ENCODE measurements around the gene PACC1. TPM values are rescaled to one million over a fixed set of nuclear protein-coding genes. Genes with fewer than 3 reads are reported as not detected.

PACC1 gene
- total RNA-seq, 1 donor from 2014 or later: 18.6 TPM

DNA sequence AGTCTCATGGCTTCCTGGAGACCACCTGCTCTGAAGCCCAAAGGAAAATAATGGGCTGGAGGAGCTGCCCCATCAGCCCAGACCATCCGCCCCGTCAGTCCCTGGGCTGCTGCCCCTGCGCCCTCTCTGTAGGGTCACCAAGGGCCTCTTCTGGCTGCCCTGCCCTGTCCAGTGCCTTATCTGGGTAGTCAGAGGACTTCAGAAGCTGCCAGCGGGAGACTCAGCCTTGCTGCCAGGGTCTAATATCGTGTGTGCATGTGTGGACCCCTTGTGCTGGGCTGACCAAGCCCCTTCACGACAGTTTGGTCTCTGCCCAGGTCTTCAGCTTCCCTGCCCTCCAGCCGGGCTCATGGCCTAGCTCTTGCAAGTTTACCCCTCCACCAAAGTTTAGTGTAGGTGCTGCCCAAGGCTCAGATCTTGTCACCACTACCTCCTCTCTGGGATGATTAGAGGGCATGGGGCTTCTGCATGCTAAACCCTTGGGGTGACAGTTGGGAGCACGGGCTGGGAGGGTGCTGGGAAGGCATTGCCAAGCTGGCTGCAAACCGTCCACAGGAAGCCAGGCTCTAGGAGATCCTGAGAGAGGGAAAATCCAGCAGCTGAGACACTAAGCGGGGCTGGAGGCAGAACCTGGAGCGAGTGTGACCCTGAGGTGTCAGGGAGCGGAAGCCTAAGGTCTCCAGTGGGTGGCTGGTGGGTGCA is 38.6 kb upstream of the PACC1 start:
- H3K27ac Mint-ChIP-seq: no peak overlapping the region

DNA sequence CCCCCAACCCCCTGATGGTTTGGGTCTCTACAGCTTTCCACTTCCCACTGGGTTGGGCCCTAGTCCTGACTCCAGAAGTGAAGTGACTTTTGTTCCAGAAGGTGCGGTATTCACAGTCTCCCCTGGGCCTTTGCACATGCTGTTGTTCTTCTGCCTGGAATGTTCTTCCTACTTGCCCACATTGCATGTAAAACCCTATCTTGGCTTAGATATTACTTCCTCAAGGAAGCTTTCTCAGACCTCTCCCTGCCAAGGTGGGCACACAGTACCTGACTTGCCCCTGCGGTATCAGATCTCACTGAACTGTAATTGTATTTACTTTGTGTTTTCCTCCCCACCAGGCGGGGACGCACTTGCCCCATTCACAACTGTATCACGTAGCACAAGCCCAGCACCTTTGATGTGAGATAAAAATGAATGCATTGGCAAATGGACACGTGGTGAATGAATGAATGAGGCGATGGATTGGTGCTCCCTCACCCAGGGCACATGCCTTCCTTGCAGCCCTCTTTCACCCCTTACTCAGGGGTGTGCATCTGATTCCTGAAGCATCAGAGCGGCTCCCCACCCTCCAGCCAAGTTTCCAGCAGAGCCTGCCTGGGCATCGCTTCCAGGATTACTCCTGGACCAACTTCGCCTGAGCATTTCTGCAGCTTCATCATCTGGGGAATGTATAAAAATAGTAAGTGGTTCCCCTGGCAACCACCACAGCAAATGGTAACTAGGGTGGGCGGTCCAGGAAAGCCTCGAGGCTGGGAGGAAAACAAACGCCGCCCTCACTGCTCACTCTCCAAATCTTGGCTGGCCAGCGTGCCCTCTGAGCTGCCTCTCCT is 37.9 kb upstream of the PACC1 start:
- no peaks in the 10 kb centered on the region for H3K27me3 Mint-ChIP-seq (ENCODE audit: low read depth)
- no peak for DNase-seq (ENCODE audit: low spot score in 2 of 2, unreplicated experiment in 2 of 2)
- H3K4me1 Mint-ChIP-seq: no peaks in the 10 kb centered on the region
- TF ChIP-seq, protein P1, sequence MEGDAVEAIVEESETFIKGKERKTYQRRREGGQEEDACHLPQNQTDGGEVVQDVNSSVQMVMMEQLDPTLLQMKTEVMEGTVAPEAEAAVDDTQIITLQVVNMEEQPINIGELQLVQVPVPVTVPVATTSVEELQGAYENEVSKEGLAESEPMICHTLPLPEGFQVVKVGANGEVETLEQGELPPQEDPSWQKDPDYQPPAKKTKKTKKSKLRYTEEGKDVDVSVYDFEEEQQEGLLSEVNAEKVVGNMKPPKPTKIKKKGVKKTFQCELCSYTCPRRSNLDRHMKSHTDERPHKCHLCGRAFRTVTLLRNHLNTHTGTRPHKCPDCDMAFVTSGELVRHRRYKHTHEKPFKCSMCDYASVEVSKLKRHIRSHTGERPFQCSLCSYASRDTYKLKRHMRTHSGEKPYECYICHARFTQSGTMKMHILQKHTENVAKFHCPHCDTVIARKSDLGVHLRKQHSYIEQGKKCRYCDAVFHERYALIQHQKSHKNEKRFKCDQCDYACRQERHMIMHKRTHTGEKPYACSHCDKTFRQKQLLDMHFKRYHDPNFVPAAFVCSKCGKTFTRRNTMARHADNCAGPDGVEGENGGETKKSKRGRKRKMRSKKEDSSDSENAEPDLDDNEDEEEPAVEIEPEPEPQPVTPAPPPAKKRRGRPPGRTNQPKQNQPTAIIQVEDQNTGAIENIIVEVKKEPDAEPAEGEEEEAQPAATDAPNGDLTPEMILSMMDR (IDR thresholded peaks at IDR 0.05; ENCODE audit: unreplicated experiment): no peak
- H3K4me3 Mint-ChIP-seq: no peak overlapping the region
- H3K36me3 Mint-ChIP-seq: no peaks in the 10 kb centered on the region
- no peak overlapping the region for H3K27ac Mint-ChIP-seq
- H3K9me3 Mint-ChIP-seq: no peaks in the 10 kb centered on the region

More for the DNA sequence above, 38.6 kb upstream of the PACC1 start:
- TF ChIP-seq, protein P1 (IDR thresholded peaks at IDR 0.05; ENCODE audit: unreplicated experiment): no peak
- Mint-ChIP-seq H3K4me3 (no peak overlapping the region), H3K36me3 (no peaks in the 10 kb centered on the region), H3K9me3 (no peaks in the 10 kb centered on the region), H3K4me1 (no peaks in the 10 kb centered on the region), H3K27me3 (ENCODE audit: low read depth) (no peaks in the 10 kb centered on the region)
- DNase-seq (ENCODE audit: low spot score in 2 of 2, unreplicated experiment in 2 of 2): no peak

DNA sequence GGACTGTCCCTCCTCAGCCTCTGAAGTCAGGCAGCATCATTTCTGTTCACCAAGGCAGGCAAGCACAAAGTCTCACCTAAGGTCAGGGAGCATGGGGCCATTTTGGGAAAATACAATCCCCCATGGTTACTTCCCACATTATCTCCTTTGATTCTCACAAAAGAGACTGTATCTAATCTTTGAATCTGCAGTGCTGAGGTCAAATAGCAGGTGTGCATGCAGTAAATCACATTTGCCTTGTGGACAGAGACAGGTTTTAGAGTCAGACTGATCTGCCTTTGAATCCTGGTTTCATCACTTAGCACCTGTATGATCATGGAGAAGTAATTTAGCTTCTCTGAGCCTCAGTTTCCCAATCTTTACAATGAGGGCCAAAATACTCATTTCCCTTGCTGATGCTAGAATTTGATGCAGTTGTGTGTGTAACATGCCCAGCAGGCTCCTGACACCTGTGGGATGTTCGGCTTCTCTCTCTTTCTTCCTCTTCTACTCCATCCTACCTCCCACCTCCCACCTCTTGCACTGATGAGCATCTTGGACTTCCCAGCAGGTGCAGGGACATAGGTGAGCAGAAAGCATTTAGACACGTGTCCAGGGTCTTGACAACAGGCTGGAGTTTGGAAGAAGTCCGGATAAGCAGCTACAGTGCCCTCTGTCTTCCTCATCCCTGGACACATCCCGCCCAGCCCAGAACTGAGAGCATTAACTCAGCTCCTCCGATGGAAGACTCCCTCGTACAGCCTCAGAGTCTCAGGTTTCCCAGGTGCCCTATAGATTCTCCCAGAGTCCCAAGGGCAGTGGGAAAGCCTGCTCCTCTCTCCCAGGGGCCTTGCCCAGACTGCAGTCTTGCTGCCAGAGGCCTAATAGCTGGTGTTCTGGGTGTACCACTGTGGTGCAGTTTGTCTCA is 37.0 kb upstream of the PACC1 start:
- Mint-ChIP-seq H3K27ac (no peak overlapping the region), H3K4me1 (no peaks in the 10 kb centered on the region), H3K9me3 (no peaks in the 10 kb centered on the region), H3K4me3 (no peak overlapping the region), H3K36me3 (no peaks in the 10 kb centered on the region), H3K27me3 (ENCODE audit: low read depth) (no peaks in the 10 kb centered on the region)
- DNase-seq (ENCODE audit: low spot score in 2 of 2, unreplicated experiment in 2 of 2): no peak
- TF ChIP-seq, protein P1 (IDR thresholded peaks at IDR 0.05; ENCODE audit: unreplicated experiment): no peak

DNA sequence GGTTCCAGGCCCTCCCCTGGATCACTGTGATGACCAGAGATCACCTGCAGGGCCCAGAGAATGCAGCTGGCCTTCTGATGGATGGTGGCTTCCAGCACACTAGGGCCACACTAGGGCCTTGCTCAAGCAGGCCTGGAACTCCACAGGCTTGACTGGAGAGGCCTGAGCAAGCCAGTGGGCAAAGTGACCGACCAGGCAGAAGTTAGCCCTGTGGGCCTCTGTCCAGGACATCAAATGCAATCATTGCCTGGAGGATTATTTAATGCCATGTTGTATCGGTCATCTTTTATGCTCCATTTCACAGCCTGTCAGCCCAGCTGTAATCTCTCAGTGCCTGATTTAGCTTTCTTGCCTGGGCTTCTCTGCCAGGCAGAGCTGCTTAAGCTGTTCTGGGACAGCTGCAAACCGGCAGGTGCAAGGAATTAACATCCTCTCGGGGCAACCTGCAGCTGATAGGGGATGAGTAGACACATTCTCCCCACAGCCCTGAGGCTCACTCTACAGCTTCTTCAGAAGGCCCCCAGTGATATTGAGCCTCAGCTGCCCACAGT is 35.7 kb upstream of the PACC1 start:
- TF ChIP-seq, protein P1 (IDR thresholded peaks at IDR 0.05; ENCODE audit: unreplicated experiment): no peak
- H3K9me3 Mint-ChIP-seq: no peaks in the 10 kb centered on the region
- peaks cover 3% of the 10 kb centered on the region for H3K36me3 Mint-ChIP-seq
- no peaks in the 10 kb centered on the region for H3K27me3 Mint-ChIP-seq (ENCODE audit: low read depth)
- DNase-seq (ENCODE audit: low spot score in 2 of 2, unreplicated experiment in 2 of 2): no peak
- no peak overlapping the region for H3K4me3 Mint-ChIP-seq
- H3K27ac Mint-ChIP-seq: no peak overlapping the region
- no peaks in the 10 kb centered on the region for H3K4me1 Mint-ChIP-seq

DNA sequence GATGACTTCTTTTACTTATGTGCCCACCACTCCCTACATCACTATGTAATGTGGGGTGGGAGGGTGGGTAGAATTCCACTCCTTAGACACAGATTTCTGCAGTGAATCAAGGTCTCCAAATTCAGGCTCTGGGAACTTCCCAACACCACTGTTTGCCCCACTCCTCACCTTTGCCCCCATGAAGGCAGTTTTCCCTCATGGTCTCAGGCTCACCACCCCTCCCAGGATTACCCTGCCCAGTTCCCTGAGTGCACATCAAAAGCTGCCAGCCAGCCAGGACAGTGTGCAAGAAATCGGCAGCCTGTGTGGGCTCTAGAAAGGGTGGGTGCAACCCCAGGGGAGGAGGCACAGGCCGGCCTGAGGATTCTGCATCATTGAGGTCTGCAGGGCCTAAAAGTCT is 32.8 kb upstream of the PACC1 start:
- Mint-ChIP-seq H3K27ac (no peak overlapping the region), H3K9me3 (no peaks in the 10 kb centered on the region), H3K4me1 (no peaks in the 10 kb centered on the region), H3K27me3 (ENCODE audit: low read depth) (no peaks in the 10 kb centered on the region), H3K36me3 (peaks cover 7% of the 10 kb centered on the region), H3K4me3 (no peak overlapping the region)
- DNase-seq (ENCODE audit: low spot score in 2 of 2, unreplicated experiment in 2 of 2): no peak
- TF ChIP-seq, protein P1 (IDR thresholded peaks at IDR 0.05; ENCODE audit: unreplicated experiment): no peak
